ENCODE data around the gene KCNH2.

GRCh38 chr7:151012031-151012692 lies 34.0 kb upstream of the KCNH2 start:
- TF ChIP-seq CTCF (IDR thresholded peaks at IDR 0.05; ENCODE audit: low read depth, low read length, poor library complexity, severe bottlenecking) (no peak), EZH2phosphoT487 (IDR thresholded peaks at IDR 0.05; ENCODE audit: borderline replicate concordance, low read length) (no peak)
